Neutrophil (primary cell): ENCODE data around the gene LARP1.

Experiments used
- H3K27ac ChIP-seq: fragments of 200-600 bp; sonication (generic); 2 replicates; pipeline ENCODE4 v1.5.1; 2016; ENCODE audit warnings: mild to moderate bottlenecking, moderate library complexity
- H3K27me3 ChIP-seq: fragments of 200-600 bp; sonication (generic); 2 replicates; pipeline ENCODE4 v1.6.0; 2016; ENCODE audit warnings: mild to moderate bottlenecking
- H3K36me3 ChIP-seq: fragments of 200-600 bp; sonication (generic); 2 replicates; pipeline ENCODE4 v1.5.1; 2017
- H3K4me1 ChIP-seq, 2 experiments: fragments of 200-600 bp in 1 of 2; sonication (generic) in 1 of 2; 1 replicate in 1 of 2; 2 replicates in 1 of 2; pipeline versions ENCODE4 v1.5.1 to v1.6.1; 2013 to 2016; ENCODE audit warnings: low read depth in 1 of 2, low read length in 1 of 2, mild to moderate bottlenecking in 1 of 2, moderate library complexity in 1 of 2; ENCODE audit not compliant: control insufficient read depth in 1 of 2, insufficient read depth in 1 of 2
- H3K4me3 ChIP-seq, 2 experiments: fragments of 200-600 bp in 1 of 2; sonication (generic) in 1 of 2; 1 replicate in 1 of 2; 2 replicates in 1 of 2; pipeline ENCODE4 v1.5.1; 2013 to 2016; ENCODE audit warnings: low read depth in 1 of 2, low read length in 1 of 2, mild to moderate bottlenecking in 1 of 2, moderate library complexity in 1 of 2
- H3K9me3 ChIP-seq: fragments of 200-600 bp; sonication (generic); 2 replicates; pipeline ENCODE4 v1.5.1; 2016
- CTCF ChIP-seq: fragments of 200-600 bp; sonication (generic); IDR thresholded peaks from 2 replicates; pipeline ENCODE4 v1.5.1; 2016; ENCODE audit warnings: antibody characterized with exemption

The LARP1 gene

GRCh38 chr5:154784856-154785255 lies 29.7 kb downstream of the LARP1 start:
- no peak for TF ChIP-seq CTCF
- Histone ChIP-seq H3K4me3 (no peak overlapping the region), H3K4me1 (peaks cover 19 to 21% of the 10 kb centered on the region in 2 experiments), H3K27me3 (no peaks in the 10 kb centered on the region), H3K27ac (peak overlapping the region; percentile 16), H3K9me3 (no peaks in the 10 kb centered on the region), H3K36me3 (no peaks in the 10 kb centered on the region)

- H3K36me3 ChIP-seq: peaks cover 11% of the 10 kb centered on the region
- TF ChIP-seq CTCF: no peak
- no peaks in the 10 kb centered on the region for H3K9me3 ChIP-seq
- H3K4me3 ChIP-seq: no peak overlapping the region
- no peaks in the 10 kb centered on the region for H3K27me3 ChIP-seq
- H3K4me1 ChIP-seq: peaks cover 19 to 21% of the 10 kb centered on the region in 2 experiments
- H3K27ac ChIP-seq: no peak overlapping the region
These were observed 31.2 kb downstream of the LARP1 start for GRCh38 chr5:154786414-154786813.

- Histone ChIP-seq H3K9me3 (no peaks in the 10 kb centered on the region), H3K36me3 (peaks cover 27% of the 10 kb centered on the region), H3K27me3 (no peaks in the 10 kb centered on the region), H3K4me1 (peaks cover 21 to 29% of the 10 kb centered on the region in 2 experiments), H3K27ac (peak overlapping the region; percentile 45), H3K4me3 (no peak overlapping the region)
- TF ChIP-seq CTCF: no peak
These were observed 33.0 kb downstream of the LARP1 start for GRCh38 chr5:154788212-154788611.

GRCh38 chr5:154791535-154791934 lies 36.4 kb downstream of the LARP1 start:
- Histone ChIP-seq H3K4me1 (peaks cover 15 to 18% of the 10 kb centered on the region in 2 experiments), H3K9me3 (no peaks in the 10 kb centered on the region), H3K4me3 (no peak overlapping the region), H3K27ac (no peak overlapping the region), H3K27me3 (no peaks in the 10 kb centered on the region), H3K36me3 (peaks cover 54% of the 10 kb centered on the region)
- no peak for TF ChIP-seq CTCF

- H3K4me1 ChIP-seq: peaks cover 0 to 10% of the 10 kb centered on the region in 2 experiments
- no peaks in the 10 kb centered on the region for H3K27me3 ChIP-seq
- TF ChIP-seq CTCF: no peak
- no peaks in the 10 kb centered on the region for H3K9me3 ChIP-seq
- no peak overlapping the region for H3K27ac ChIP-seq
- no peak overlapping the region for H3K4me3 ChIP-seq
- H3K36me3 ChIP-seq: peaks cover 71% of the 10 kb centered on the region
These were observed 38.7 kb downstream of the LARP1 start for GRCh38 chr5:154793599-154794524.
